ENCODE data around the gene CFAP299. TPM values are rescaled to one million over a fixed set of nuclear protein-coding genes. Genes with fewer than 3 reads are reported as not detected.

Gene CFAP299
- total RNA-seq, 4 donors from 2014 or later, result not detected

DNA sequence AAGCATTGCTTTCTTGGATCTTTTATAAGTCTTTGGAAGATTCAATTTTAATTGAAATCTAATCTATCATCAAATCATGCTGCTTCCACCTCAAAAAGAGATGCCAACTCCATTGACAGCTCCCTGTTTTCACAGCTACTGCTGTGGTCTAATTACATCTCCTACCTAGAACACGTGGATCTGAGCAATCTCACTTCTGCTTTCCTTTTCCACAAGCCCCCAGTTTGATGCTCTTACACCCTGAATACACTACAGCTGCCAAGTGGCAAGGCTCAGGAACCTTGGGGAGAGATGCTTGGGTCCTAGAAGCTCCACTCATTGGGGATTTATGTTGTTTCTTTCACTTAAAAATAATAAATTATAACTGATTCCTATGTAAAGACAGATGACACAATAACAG, 172.0 kb downstream of the CFAP299 start:
- Histone ChIP-seq H3K27me3 (no peaks in the 10 kb centered on the region), H3K9me3 (no peaks in the 10 kb centered on the region), H3K4me3 (no peak overlapping the region), H3K27ac (no peak overlapping the region), H3K36me3 (no peaks in the 10 kb centered on the region), H3K4me1 (no peaks in the 10 kb centered on the region)
- DNase-seq (ENCODE audit: low spot score in 2 of 2), result no peak
- WGBS, result 39% methylated on average over 1 of the region's 1 CpG
- TF ChIP-seq, protein P1, sequence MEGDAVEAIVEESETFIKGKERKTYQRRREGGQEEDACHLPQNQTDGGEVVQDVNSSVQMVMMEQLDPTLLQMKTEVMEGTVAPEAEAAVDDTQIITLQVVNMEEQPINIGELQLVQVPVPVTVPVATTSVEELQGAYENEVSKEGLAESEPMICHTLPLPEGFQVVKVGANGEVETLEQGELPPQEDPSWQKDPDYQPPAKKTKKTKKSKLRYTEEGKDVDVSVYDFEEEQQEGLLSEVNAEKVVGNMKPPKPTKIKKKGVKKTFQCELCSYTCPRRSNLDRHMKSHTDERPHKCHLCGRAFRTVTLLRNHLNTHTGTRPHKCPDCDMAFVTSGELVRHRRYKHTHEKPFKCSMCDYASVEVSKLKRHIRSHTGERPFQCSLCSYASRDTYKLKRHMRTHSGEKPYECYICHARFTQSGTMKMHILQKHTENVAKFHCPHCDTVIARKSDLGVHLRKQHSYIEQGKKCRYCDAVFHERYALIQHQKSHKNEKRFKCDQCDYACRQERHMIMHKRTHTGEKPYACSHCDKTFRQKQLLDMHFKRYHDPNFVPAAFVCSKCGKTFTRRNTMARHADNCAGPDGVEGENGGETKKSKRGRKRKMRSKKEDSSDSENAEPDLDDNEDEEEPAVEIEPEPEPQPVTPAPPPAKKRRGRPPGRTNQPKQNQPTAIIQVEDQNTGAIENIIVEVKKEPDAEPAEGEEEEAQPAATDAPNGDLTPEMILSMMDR (IDR thresholded peaks at IDR 0.05), result no peak
- TF ChIP-seq EP300 (IDR thresholded peaks at IDR 0.05) (no peak), POLR2A (IDR thresholded peaks at IDR 0.05) (no peak)

DNA sequence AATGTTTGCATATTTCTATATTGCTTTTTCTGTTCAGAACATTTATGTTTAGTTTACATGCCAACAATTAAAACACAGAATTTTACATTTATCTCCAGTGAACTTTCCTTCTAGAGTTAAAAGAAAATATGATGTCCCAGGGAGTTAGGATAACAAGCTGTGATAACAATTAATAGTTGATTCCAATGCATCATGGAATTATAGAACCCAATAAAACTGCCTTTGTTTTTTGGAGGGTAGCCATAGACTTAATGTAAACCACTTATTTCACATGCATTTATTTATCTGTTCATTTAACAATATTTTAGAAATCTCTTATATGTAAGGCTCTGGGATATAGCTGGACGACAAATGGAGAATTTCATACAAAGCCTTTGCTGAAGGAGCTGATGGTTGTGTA, 180.0 kb downstream of the CFAP299 start:
- no peaks in the 10 kb centered on the region for H3K4me1 ChIP-seq
- H3K4me3 ChIP-seq, result no peak overlapping the region
- no peaks in the 10 kb centered on the region for H3K27me3 ChIP-seq
- H3K36me3 ChIP-seq, result no peaks in the 10 kb centered on the region
- DNase-seq (ENCODE audit: low spot score in 2 of 2), result no peak
- TF ChIP-seq, protein P1 (IDR thresholded peaks at IDR 0.05), result no peak
- TF ChIP-seq EP300 (IDR thresholded peaks at IDR 0.05), result no peak
- TF ChIP-seq POLR2AphosphoS5 (IDR thresholded peaks at IDR 0.05), result no peak
- TF ChIP-seq POLR2A (IDR thresholded peaks at IDR 0.05), result no peak
- H3K9me3 ChIP-seq, result no peaks in the 10 kb centered on the region
- 77% methylated on average over 1 of the region's 1 CpG for WGBS
- H3K27ac ChIP-seq, result no peak overlapping the region

DNA sequence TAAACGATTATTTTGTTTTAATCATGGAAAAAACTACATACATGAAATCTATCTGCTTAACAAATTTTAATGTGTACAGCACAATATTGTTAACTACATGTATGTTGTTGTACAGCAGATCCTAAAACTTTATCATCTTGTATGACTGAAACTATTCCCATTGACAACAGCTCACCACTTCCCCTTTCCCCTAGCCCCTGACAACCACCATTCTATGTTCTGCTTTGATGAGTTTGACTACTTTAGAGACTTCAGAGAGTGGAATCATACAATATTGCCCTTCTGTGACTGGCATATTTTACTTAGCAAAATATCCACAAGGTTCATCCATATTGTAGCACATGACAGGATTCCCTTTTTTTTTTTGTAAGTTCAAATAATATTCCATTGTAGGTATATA, 185.9 kb downstream of the CFAP299 start:
- Histone ChIP-seq H3K4me1 (no peaks in the 10 kb centered on the region), H3K27me3 (no peaks in the 10 kb centered on the region), H3K4me3 (no peak overlapping the region), H3K9me3 (no peaks in the 10 kb centered on the region), H3K36me3 (no peaks in the 10 kb centered on the region), H3K27ac (no peak overlapping the region)
- no peak for TF ChIP-seq POLR2A (IDR thresholded peaks at IDR 0.05)
- no peak for TF ChIP-seq EP300 (IDR thresholded peaks at IDR 0.05)
- no peak for TF ChIP-seq POLR2AphosphoS5 (IDR thresholded peaks at IDR 0.05)
- TF ChIP-seq, protein P1 (IDR thresholded peaks at IDR 0.05), result no peak
- WGBS, result 92% methylated on average over 1 of the region's 1 CpG
- DNase-seq (ENCODE audit: low spot score in 2 of 2), result no peak

DNA sequence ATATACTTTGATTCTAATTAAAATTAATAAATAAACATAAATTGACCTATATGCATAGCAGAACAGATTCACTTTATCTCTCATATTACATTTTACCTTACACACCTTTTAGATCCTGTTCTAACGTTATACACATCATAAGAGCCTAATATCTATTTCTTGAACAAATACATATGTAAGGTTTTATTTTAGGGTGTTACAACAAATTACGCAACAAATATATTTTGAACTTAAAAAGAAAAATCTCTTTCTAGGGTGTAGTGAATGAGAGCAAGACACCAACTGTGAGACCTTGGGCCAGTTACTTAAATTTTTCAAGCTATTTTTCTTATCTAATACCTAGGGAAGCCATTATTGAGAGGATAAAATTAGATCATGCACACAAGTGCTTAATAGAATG, 191.2 kb downstream of the CFAP299 start:
- H3K9me3 ChIP-seq, result no peaks in the 10 kb centered on the region
- DNase-seq (ENCODE audit: low spot score in 2 of 2), result no peak
- no peak for TF ChIP-seq POLR2AphosphoS5 (IDR thresholded peaks at IDR 0.05)
- TF ChIP-seq, protein P1 (IDR thresholded peaks at IDR 0.05), result no peak
- TF ChIP-seq EP300 (IDR thresholded peaks at IDR 0.05), result no peak
- no peak for TF ChIP-seq POLR2A (IDR thresholded peaks at IDR 0.05)
- no peaks in the 10 kb centered on the region for H3K36me3 ChIP-seq
- H3K4me3 ChIP-seq, result no peak overlapping the region
- 86% methylated on average over 2 of the region's 2 CpGs for WGBS
- no peak overlapping the region for H3K27ac ChIP-seq
- no peaks in the 10 kb centered on the region for H3K4me1 ChIP-seq
- H3K27me3 ChIP-seq, result no peaks in the 10 kb centered on the region

DNA sequence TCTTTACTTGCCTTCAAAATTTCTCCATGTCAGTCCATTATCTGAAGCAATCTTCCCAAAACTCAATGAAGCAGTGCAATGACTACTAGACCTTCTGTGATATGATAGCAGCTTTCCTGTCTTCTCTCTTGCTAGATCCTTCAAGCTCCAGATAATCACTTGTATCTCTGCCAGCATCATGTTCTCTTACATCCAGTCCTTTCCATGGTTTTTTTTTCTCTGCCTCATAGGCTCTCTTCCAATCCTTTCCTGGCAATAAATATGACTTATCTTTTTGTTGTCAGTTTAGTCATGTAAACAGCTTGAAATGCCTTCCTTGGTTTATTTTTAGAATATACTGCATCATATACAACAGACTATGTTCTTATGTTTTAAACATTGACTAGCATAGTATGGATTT, 193.5 kb downstream of the CFAP299 start:
- H3K9me3 ChIP-seq, result no peaks in the 10 kb centered on the region
- no peak for DNase-seq (ENCODE audit: low spot score in 2 of 2)
- H3K27me3 ChIP-seq, result no peaks in the 10 kb centered on the region
- H3K4me1 ChIP-seq, result no peaks in the 10 kb centered on the region
- no peak overlapping the region for H3K27ac ChIP-seq
- TF ChIP-seq POLR2AphosphoS5 (IDR thresholded peaks at IDR 0.05) (no peak), POLR2A (IDR thresholded peaks at IDR 0.05) (no peak), EP300 (IDR thresholded peaks at IDR 0.05) (no peak)
- TF ChIP-seq, protein P1 (IDR thresholded peaks at IDR 0.05), result no peak
- no peak overlapping the region for H3K4me3 ChIP-seq
- H3K36me3 ChIP-seq, result no peaks in the 10 kb centered on the region
